Keratinocyte (primary cell): ENCODE measurements around the gene FHAD1. TPM values are rescaled to one million over a fixed set of nuclear protein-coding genes. Genes with fewer than 3 reads are reported as not detected.

ENCODE experiments used
- DNase-seq: peaks from one replicate; pipeline ENCODE4 v3.0.0-alpha.2; 2011; ENCODE audit warnings: low read depth, missing footprints, low spot score
- FAIRE-seq: peaks from 2 replicates; lab custom pipeline; 2011; peaks lifted over from hg19 to GRCh38; lab: Jason Lieb, UNC
- H2AFZ ChIP-seq: 2 replicates; pipeline ENCODE4 v1.6.0; 2012; ENCODE audit warnings: low read length, control low read depth, inconsistent platforms; ENCODE audit not compliant: control insufficient read depth
- H3K27ac ChIP-seq: 2 replicates; pipeline ENCODE4 v1.5.1; 2011; ENCODE audit warnings: low read length; ENCODE audit not compliant: control insufficient read depth, insufficient read depth
- H3K27me3 ChIP-seq: 3 replicates; pipeline ENCODE4 v1.6.0; 2011; ENCODE audit warnings: low read length; ENCODE audit not compliant: control insufficient read depth, insufficient read depth; ENCODE audit errors: extremely low read depth
- H3K36me3 ChIP-seq, 2 experiments: 2 replicates in 1 of 2; 3 replicates in 1 of 2; pipeline ENCODE4 v1.5.1; 2011; ENCODE audit warnings: low read length in 2 of 2, mild to moderate bottlenecking in 1 of 2; ENCODE audit not compliant: control insufficient read depth in 2 of 2, insufficient read depth in 2 of 2; ENCODE audit errors: extremely low read depth in 1 of 2
- H3K4me1 ChIP-seq: 3 replicates; pipeline ENCODE4 v1.5.1; 2011; ENCODE audit warnings: low read length; ENCODE audit not compliant: control insufficient read depth, insufficient read depth; ENCODE audit errors: extremely low read depth
- H3K4me2 ChIP-seq: 3 replicates; pipeline ENCODE4 v1.6.0; 2011; ENCODE audit warnings: low read depth, low read length; ENCODE audit not compliant: control insufficient read depth, insufficient read depth; ENCODE audit errors: extremely low read depth
- H3K4me3 ChIP-seq, 3 experiments: fragments of 200-600 bp in 1 of 3; sonication (generic) in 1 of 3; 2 replicates in 2 of 3; 3 replicates in 1 of 3; pipeline ENCODE4 v1.5.1; 2011 to 2016; ENCODE audit warnings: low read length in 3 of 3, mild to moderate bottlenecking in 3 of 3, control low read depth in 2 of 3, inconsistent platforms in 1 of 3, low read depth in 1 of 3, mixed read lengths in 1 of 3, mixed run types in 1 of 3, moderate library complexity in 1 of 3; ENCODE audit not compliant: control insufficient read depth in 2 of 3, insufficient read depth in 2 of 3; ENCODE audit errors: extremely low read depth in 1 of 3
- H3K79me2 ChIP-seq: 2 replicates; pipeline ENCODE4 v1.6.0; 2012; ENCODE audit warnings: low read length; ENCODE audit not compliant: control insufficient read depth, insufficient read depth
- H3K9ac ChIP-seq: 3 replicates; pipeline ENCODE4 v1.6.0; 2011; ENCODE audit warnings: low read length; ENCODE audit not compliant: control insufficient read depth, insufficient read depth; ENCODE audit errors: extremely low read depth
- H3K9me1 ChIP-seq: 3 replicates; pipeline ENCODE4 v1.6.0; 2011; ENCODE audit warnings: low read length; ENCODE audit not compliant: control insufficient read depth, insufficient read depth; ENCODE audit errors: extremely low read depth
- H3K9me3 ChIP-seq: 2 replicates; pipeline ENCODE4 v1.5.1; 2012; ENCODE audit warnings: low read depth, low read length; ENCODE audit not compliant: control insufficient read depth
- H4K20me1 ChIP-seq: 3 replicates; pipeline ENCODE4 v1.6.0; 2011; ENCODE audit warnings: low read length; ENCODE audit not compliant: control insufficient read depth, insufficient read depth; ENCODE audit errors: extremely low read depth
- EZH2 ChIP-seq: IDR thresholded peaks from one replicate; pipeline ENCODE4 v1.6.1; 2012; ENCODE audit warnings: inconsistent platforms, mild to moderate bottlenecking, low read length, moderate library complexity
- dilution Hi-C: fragments of 300-500 bp; cut with MboI; formaldehyde crosslinking; loops from one replicate; pipeline ENCODE4 v1.7.0; 2020; ENCODE audit warnings: low sequenced_read_pairs; ENCODE audit not compliant: extremely low pct_ligation_motif_present
- polyA plus RNA-seq, 5 experiments: library from polyadenylated mRNA; depleted of rRNA in 3 of 5; stranded (reverse) in 3 of 5; stranded (forward) in 1 of 5; unstranded in 1 of 5; fragments of >200 nt; gene quantifications; 1 replicate in 1 of 5; 2 replicates in 3 of 5; 3 replicates in 1 of 5; pipeline versions ENCODE4 v1.2.1 to v1.2.3, GENCODE V29; 2011 to 2012; ENCODE audit warnings: missing spikeins in 2 of 5, low read depth in 1 of 5, low replicate concordance in 1 of 5
- TF ChIP-seq, protein P1 (sequence below), 3 experiments: IDR thresholded peaks in 1 of 3; conservative IDR thresholded peaks in 1 of 3; optimal IDR thresholded peaks in 1 of 3; 2 replicates in 2 of 3; 3 replicates in 1 of 3; pipeline versions ENCODE3 to v1.5.1; 2011; ENCODE audit warnings: low read length in 3 of 3, mild to moderate bottlenecking in 3 of 3, moderate library complexity in 2 of 3, control low read depth in 1 of 3, inconsistent platforms in 1 of 3; ENCODE audit not compliant: insufficient read depth in 2 of 3; ENCODE audit errors: extremely low read depth in 1 of 3

The FHAD1 gene
- polyA plus RNA-seq, 1 donor (not counting 4 experiments of a cell fraction or from before 2014, with no cell fraction given) = 0.09 TPM

DNA sequence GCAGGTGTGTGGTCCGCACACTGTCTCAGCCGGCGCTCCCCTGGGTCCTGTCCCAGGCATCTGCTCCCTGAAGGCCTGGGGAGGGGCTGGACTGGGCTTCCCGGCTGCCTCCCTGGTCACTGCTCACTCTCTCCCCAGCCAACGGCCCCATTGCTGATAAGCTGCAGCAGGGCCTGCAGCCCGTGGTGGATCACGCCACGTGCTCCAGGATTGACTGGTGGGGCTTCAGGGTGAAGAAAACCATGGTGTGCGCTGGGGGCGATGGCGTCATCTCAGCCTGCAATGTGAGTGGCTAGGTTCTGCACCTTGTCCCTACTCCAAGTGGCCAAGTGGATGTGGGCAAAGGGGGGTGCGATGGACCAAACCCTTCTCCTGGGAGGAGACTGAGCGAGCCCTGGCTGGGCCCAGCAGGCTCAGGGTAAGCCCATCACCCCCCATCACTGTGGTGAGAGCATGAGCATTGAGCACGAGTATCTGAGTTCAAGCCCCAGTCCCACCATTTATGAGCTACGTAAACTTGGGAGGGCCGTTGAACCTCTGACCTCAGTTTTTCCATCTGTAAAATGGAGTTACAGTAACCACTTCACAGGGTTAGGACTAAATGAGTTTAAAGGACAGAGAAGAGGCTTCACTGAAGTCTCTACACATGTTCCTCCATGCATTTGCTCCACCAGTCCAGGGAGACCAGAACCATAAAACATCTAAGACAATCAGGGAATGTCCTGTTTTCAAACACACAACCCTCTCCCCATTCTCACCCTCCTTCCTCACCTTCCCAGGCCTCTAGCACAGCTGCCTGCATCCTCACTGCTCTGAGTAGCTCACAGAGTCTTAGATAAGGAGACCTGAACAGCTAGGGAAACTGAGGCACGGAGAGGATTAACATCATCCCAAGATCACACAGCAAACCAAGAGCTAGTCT lies 197.7 kb downstream of the FHAD1 start:
- DNase-seq (no peak), FAIRE-seq (no peak)
- Histone ChIP-seq H3K9me1 (peaks cover 2% of the 10 kb centered on the region), H3K4me1 (no peaks in the 10 kb centered on the region), H4K20me1 (no peaks in the 10 kb centered on the region), H3K9ac (no peak overlapping the region), H3K27me3 (peaks cover 5% of the 10 kb centered on the region), H3K36me3 (no peaks in the 10 kb centered on the region), H2AFZ (no peak overlapping the region), H3K27ac (no peak overlapping the region), H3K9me3 (no peaks in the 10 kb centered on the region), H3K79me2 (no peaks in the 10 kb centered on the region), H3K4me2 (no peak overlapping the region), H3K4me3 (no peak overlapping the region)
- dilution Hi-C loops = no loop called here
- TF ChIP-seq, protein P1, sequence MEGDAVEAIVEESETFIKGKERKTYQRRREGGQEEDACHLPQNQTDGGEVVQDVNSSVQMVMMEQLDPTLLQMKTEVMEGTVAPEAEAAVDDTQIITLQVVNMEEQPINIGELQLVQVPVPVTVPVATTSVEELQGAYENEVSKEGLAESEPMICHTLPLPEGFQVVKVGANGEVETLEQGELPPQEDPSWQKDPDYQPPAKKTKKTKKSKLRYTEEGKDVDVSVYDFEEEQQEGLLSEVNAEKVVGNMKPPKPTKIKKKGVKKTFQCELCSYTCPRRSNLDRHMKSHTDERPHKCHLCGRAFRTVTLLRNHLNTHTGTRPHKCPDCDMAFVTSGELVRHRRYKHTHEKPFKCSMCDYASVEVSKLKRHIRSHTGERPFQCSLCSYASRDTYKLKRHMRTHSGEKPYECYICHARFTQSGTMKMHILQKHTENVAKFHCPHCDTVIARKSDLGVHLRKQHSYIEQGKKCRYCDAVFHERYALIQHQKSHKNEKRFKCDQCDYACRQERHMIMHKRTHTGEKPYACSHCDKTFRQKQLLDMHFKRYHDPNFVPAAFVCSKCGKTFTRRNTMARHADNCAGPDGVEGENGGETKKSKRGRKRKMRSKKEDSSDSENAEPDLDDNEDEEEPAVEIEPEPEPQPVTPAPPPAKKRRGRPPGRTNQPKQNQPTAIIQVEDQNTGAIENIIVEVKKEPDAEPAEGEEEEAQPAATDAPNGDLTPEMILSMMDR (optimal IDR thresholded peaks at IDR 0.05 in 1 of 3, IDR thresholded peaks at IDR 0.05 in 1 of 3, conservative IDR thresholded peaks at IDR 0.05 in 1 of 3; ENCODE audit: extremely low read depth in 1 of 3, insufficient read depth in 2 of 3, low read length in 3 of 3) = no peak
- TF ChIP-seq EZH2 = no peak

- FAIRE-seq = no peak
- H3K9me1 ChIP-seq = peaks cover 2% of the 10 kb centered on the region
- no peaks in the 10 kb centered on the region for H4K20me1 ChIP-seq
- H3K4me2 ChIP-seq = no peak overlapping the region
- no peaks in the 10 kb centered on the region for H3K4me1 ChIP-seq
- TF ChIP-seq, protein P1 (optimal IDR thresholded peaks at IDR 0.05 in 1 of 3, IDR thresholded peaks at IDR 0.05 in 1 of 3, conservative IDR thresholded peaks at IDR 0.05 in 1 of 3; ENCODE audit: extremely low read depth in 1 of 3, insufficient read depth in 2 of 3, low read length in 3 of 3) = no peak
- TF ChIP-seq EZH2 = no peak
- H2AFZ ChIP-seq = no peak overlapping the region
- no peaks in the 10 kb centered on the region for H3K79me2 ChIP-seq
- H3K9me3 ChIP-seq = no peaks in the 10 kb centered on the region
- no peaks in the 10 kb centered on the region for H3K36me3 ChIP-seq
- no peak overlapping the region for H3K27ac ChIP-seq
- no peak for DNase-seq
- H3K4me3 ChIP-seq = no peak overlapping the region
- dilution Hi-C loops = no loop called here
- H3K27me3 ChIP-seq = peaks cover 5% of the 10 kb centered on the region
- H3K9ac ChIP-seq = no peak overlapping the region
These were observed 198.5 kb downstream of the FHAD1 start for GRCh38 chr1:15445390-15446122.
